Right cardiac atrium (tissue), 5 donors: ENCODE measurements around the gene AP1B1. TPM values are rescaled to one million over a fixed set of nuclear protein-coding genes. Genes with fewer than 3 reads are reported as not detected.

Source experiments
- ATAC-seq, 2 donors: fragments of 200-7000 bp; cut with Tn5 transposase; one replicate each; pipeline versions ENCODE4 v1.8.0 to v1.9.1; 2020; ENCODE audit warnings: moderate library complexity in 2 of 2, mild to moderate bottlenecking in 1 of 2
- DNase-seq, 3 donors: peaks; one replicate each; pipeline ENCODE4 v3.0.0-alpha.2; 2020
- H3K27ac ChIP-seq: one replicate; pipeline ENCODE4 v1.5.1; 2013; ENCODE audit warnings: mild to moderate bottlenecking, low read length, control low read depth, moderate library complexity
- H3K27me3 ChIP-seq: one replicate; pipeline ENCODE4 v1.6.1; 2013; ENCODE audit not compliant: control insufficient read depth, insufficient read depth
- H3K4me1 ChIP-seq: one replicate; pipeline ENCODE4 v1.6.1; 2013; ENCODE audit warnings: low read length; ENCODE audit not compliant: control insufficient read depth, insufficient read depth
- H3K4me3 ChIP-seq: one replicate; pipeline ENCODE4 v1.5.1; 2013; ENCODE audit warnings: low read length, control low read depth
- H3K9me3 ChIP-seq: one replicate; pipeline ENCODE4 v1.6.1; 2013; ENCODE audit warnings: low read length; ENCODE audit not compliant: control insufficient read depth
- WGBS: extraction: QIAGEN DNeasy Blood & Tissue Kit; methylation state at CpG from one replicate; pipeline ENCODE4 v1.1.7; 2013; 5-methylcytosine and 5-hydroxymethylcytosine counted together
- intact Hi-C, 4 donors: fragments of 100-400 bp; cut with DNase I; formaldehyde crosslinking; loops; one replicate each; pipeline versions ENCODE4 v1.11.0 to v1.14.0; 2022 to 2023
- polyA plus RNA-seq: library from polyadenylated mRNA; stranded (reverse); fragments of 200-250 nt; gene quantifications from one replicate; pipeline ENCODE4 v1.2.3, GENCODE V29; 2013
- total RNA-seq, 4 donors: library from RNA; stranded (reverse); fragmentation: NEBNext Ultra II Directional; extraction: Animal tissue kit (Norgen Biotek cat#: 25700); gene quantifications; one replicate each; pipeline ENCODE4 v1.2.1, GENCODE V29; 2021
- donor health status: healthy with polysubstance abuse.
- donor health status: DM: no; HTN: yes; CAD: no.
- donor health status: DM: no; HTN: no; CAD: no.
- donor health status: DM: no; HTN: yes; CAD: no; lungs with severe emphysema.
- donor health status: DM: yes; HTN: yes; CAD: no.

The AP1B1 gene
- total and polyA plus RNA-seq, 5 donors, result 21.7 to 44.6 (median 38.6) TPM

- peak; percentile 60 to 90 (median 87) for DNase-seq
These were observed 76.7 kb downstream of the AP1B1 start for GRCh38 chr22:29311464-29312217.

GRCh38 chr22:29310863-29311339 lies 77.5 kb downstream of the AP1B1 start:
- DNase-seq, result peak; percentile 97 to 99 (median 99)
- intact Hi-C loops, result no loop called here
- Histone ChIP-seq H3K27me3 (no peaks in the 10 kb centered on the region), H3K4me1 (peaks cover 30% of the 10 kb centered on the region), H3K27ac (peak overlapping the region; percentile 76), H3K9me3 (no peaks in the 10 kb centered on the region), H3K4me3 (peak overlapping the region; percentile 16)
- peak; percentile 74 to 76 for ATAC-seq
- WGBS, result 16% methylated on average over 18 of the region's 18 CpGs

More at GRCh38 chr22:29311464-29312217, 76.7 kb downstream of the AP1B1 start:
- Histone ChIP-seq H3K4me1 (peaks cover 30% of the 10 kb centered on the region), H3K27ac (peak overlapping the region; percentile 20), H3K27me3 (no peaks in the 10 kb centered on the region), H3K4me3 (peak overlapping the region; percentile 16), H3K9me3 (no peaks in the 10 kb centered on the region)
- 45% methylated on average over 50 of the region's 50 CpGs for WGBS
- ATAC-seq, result peak; percentile 1
- intact Hi-C loops, result no loop called here

GRCh38 chr22:29310065-29310862 lies 78.1 kb downstream of the AP1B1 start:
- Histone ChIP-seq H3K9me3 (no peaks in the 10 kb centered on the region), H3K4me1 (peaks cover 30% of the 10 kb centered on the region), H3K4me3 (no peak overlapping the region), H3K27me3 (no peaks in the 10 kb centered on the region), H3K27ac (peak overlapping the region; percentile 76)
- ATAC-seq (peak in 1 of 2 donors; percentile 0), DNase-seq (no peak)
- 59% methylated on average over 28 of the region's 28 CpGs for WGBS
- intact Hi-C loops, result no loop called here

- ATAC-seq (peak; percentile 4 to 5), DNase-seq (peak; percentile 65 to 85 (median 85))
- H3K9me3 ChIP-seq, result no peaks in the 10 kb centered on the region
- H3K4me1 ChIP-seq, result peaks cover 30% of the 10 kb centered on the region
- no peak overlapping the region for H3K4me3 ChIP-seq
- H3K27ac ChIP-seq, result peak overlapping the region; percentile 28
- WGBS, result 69% methylated on average over 21 of the region's 21 CpGs
- intact Hi-C loops, result loop anchor here in 2 of 4 donors (5.0 kb wide), 2 partner anchors 37 to 48 kb away; no protein-coding TSS in a partner anchor
- H3K27me3 ChIP-seq, result no peaks in the 10 kb centered on the region
These were observed 78.9 kb downstream of the AP1B1 start for GRCh38 chr22:29309332-29310064.

- ATAC-seq, result no peak
- 50% methylated on average over 13 of the region's 13 CpGs for WGBS
- Histone ChIP-seq H3K9me3 (no peaks in the 10 kb centered on the region), H3K4me1 (peaks cover 28% of the 10 kb centered on the region), H3K27ac (peak overlapping the region; percentile 49), H3K27me3 (no peaks in the 10 kb centered on the region), H3K4me3 (no peak overlapping the region)
- intact Hi-C loops, result loop anchor here in 2 of 4 donors (5.0 kb wide), 2 partner anchors 37 to 48 kb away; no protein-coding TSS in a partner anchor
- peak in 1 of 3 donors; percentile 73 for DNase-seq
These were observed 79.5 kb downstream of the AP1B1 start for GRCh38 chr22:29308791-29309262.

- H3K27me3 ChIP-seq, result no peaks in the 10 kb centered on the region
- intact Hi-C loops, result loop anchor here in 2 of 4 donors (5.0 kb wide), 2 partner anchors 36 to 49 kb away; no protein-coding TSS in a partner anchor
- H3K4me1 ChIP-seq, result peaks cover 23% of the 10 kb centered on the region
- no peaks in the 10 kb centered on the region for H3K9me3 ChIP-seq
- H3K27ac ChIP-seq, result peak overlapping the region; percentile 49
- no peak for ATAC-seq
- DNase-seq, result peak in 2 of 3 donors; percentile 76 to 77
- 62% methylated on average over 50 of the region's 50 CpGs for WGBS
- H3K4me3 ChIP-seq, result peak overlapping the region; percentile 91
These were observed 80.1 kb downstream of the AP1B1 start for GRCh38 chr22:29308148-29308790.

GRCh38 chr22:29307596-29308147 lies 80.7 kb downstream of the AP1B1 start:
- no peaks in the 10 kb centered on the region for H3K9me3 ChIP-seq
- no peaks in the 10 kb centered on the region for H3K27me3 ChIP-seq
- intact Hi-C loops, result loop anchor here in 2 of 4 donors (5.0 kb wide), 2 partner anchors 35 to 50 kb away; no protein-coding TSS in a partner anchor
- H3K4me1 ChIP-seq, result peaks cover 19% of the 10 kb centered on the region
- WGBS, result 64% methylated on average over 20 of the region's 20 CpGs
- H3K27ac ChIP-seq, result peak overlapping the region; percentile 81
- DNase-seq (peak in 1 of 3 donors; percentile 65), ATAC-seq (no peak)
- H3K4me3 ChIP-seq, result peak overlapping the region; percentile 91

- 3% methylated on average over 83 of the region's 83 CpGs for WGBS
- intact Hi-C loops, result loop anchor here in 2 of 4 donors (5.0 kb wide), 2 partner anchors 35 to 50 kb away; no protein-coding TSS in a partner anchor
- H3K27me3 ChIP-seq, result no peaks in the 10 kb centered on the region
- DNase-seq (peak; percentile 87 to 96 (median 96)), ATAC-seq (peak; percentile 67 to 73)
- H3K4me1 ChIP-seq, result peaks cover 19% of the 10 kb centered on the region
- no peaks in the 10 kb centered on the region for H3K9me3 ChIP-seq
- peak overlapping the region; percentile 84 for H3K27ac ChIP-seq
- H3K4me3 ChIP-seq, result peak overlapping the region; percentile 91
These were observed 81.4 kb downstream of the AP1B1 start for GRCh38 chr22:29306835-29307595.

- H3K27ac ChIP-seq, result peak within 1 kb of the TSS; percentile 84
- ATAC-seq (peak; percentile 73 to 79), DNase-seq (peak; percentile 89 to 96 (median 95))
- peak within 1 kb of the TSS; percentile 91 for H3K4me3 ChIP-seq
- intact Hi-C loops, result loop anchor here in 2 of 4 donors (5.0 kb wide), 2 partner anchors 34 to 51 kb away; no protein-coding TSS in a partner anchor
- no peaks in the 10 kb centered on the region for H3K9me3 ChIP-seq
- H3K4me1 ChIP-seq, result peaks cover 19% of the 10 kb centered on the region
- WGBS, result 0% methylated on average over 40 of the region's 40 CpGs
- no peaks in the 10 kb centered on the region for H3K27me3 ChIP-seq
These were observed 82.1 kb downstream of the AP1B1 start, which contains the start of gene GAS2L1 for GRCh38 chr22:29306175-29306834. Gene GAS2L1 (plus strand): TSS chr22:29306650. CDS start chr22:29308106, 1,456 bp downstream.
